NB4 (cell line): ENCODE data around the gene KRABD2.

Source experiments
- CTCF ChIP-seq: IDR thresholded peaks from one replicate; pipeline ENCODE4 v1.5.1; 2012; ENCODE audit warnings: low read depth, low read length
- MAX ChIP-seq: IDR thresholded peaks from 2 replicates; pipeline ENCODE4 v1.6.1; 2011; ENCODE audit warnings: low read depth, low read length
- POLR2A ChIP-seq: IDR thresholded peaks from 2 replicates; pipeline ENCODE4 v1.6.1; 2011; ENCODE audit warnings: mild to moderate bottlenecking; ENCODE audit not compliant: insufficient read length; ENCODE audit errors: extremely low read depth

- no peak for TF ChIP-seq CTCF
- TF ChIP-seq POLR2A: no peak
- no peak for TF ChIP-seq MAX
Measured at GRCh38 chr17:8393470-8394231, 17.1 kb upstream of the KRABD2 start.
